HG03439 (cell line): ENCODE data around the gene CCL17.
"Not testable (repeated sequence)": the region's sequence is repeated elsewhere in the genome, so short reads cannot be mapped to it uniquely, and the experiment has no call there.

Source experiments
- ATAC-seq: cut with Tn5 transposase; IDR thresholded peaks from one replicate; pipeline ENCODE4 v1.9.1; 2021; ENCODE audit warnings: mild to moderate bottlenecking, moderate library complexity; ENCODE audit not compliant: unreplicated experiment

The CCL17 gene

GRCh38 chr16:57395026-57395425, 9.5 kb upstream of the CCL17 start:
- no peak for ATAC-seq

GRCh38 chr16:57396786-57397185, 7.8 kb upstream of the CCL17 start:
- ATAC-seq: no peak

GRCh38 chr16:57397493-57397892, 7.1 kb upstream of the CCL17 start:
- ATAC-seq: not testable (repeated sequence)

GRCh38 chr16:57401943-57402640, 2.5 kb upstream of the CCL17 start:
- no peak for ATAC-seq

- ATAC-seq: no peak
These were observed 530 bp downstream of the CCL17 start for GRCh38 chr16:57405097-57405496.

GRCh38 chr16:57406881-57407280, 2.3 kb downstream of the CCL17 start:
- ATAC-seq: no peak

- ATAC-seq: no peak
These were observed 3.2 kb downstream of the CCL17 start for GRCh38 chr16:57407521-57408353.

GRCh38 chr16:57409065-57409464, 4.5 kb downstream of the CCL17 start:
- ATAC-seq: no peak

- ATAC-seq: no peak
These were observed 5.5 kb downstream of the CCL17 start for GRCh38 chr16:57409870-57410587.

GRCh38 chr16:57411362-57411976, 6.9 kb downstream of the CCL17 start:
- no peak for ATAC-seq

GRCh38 chr16:57412584-57412983, 8.0 kb downstream of the CCL17 start:
- ATAC-seq: no peak

GRCh38 chr16:57413301-57413730, 8.7 kb downstream of the CCL17 start:
- no peak for ATAC-seq

GRCh38 chr16:57413733-57414132, 9.2 kb downstream of the CCL17 start:
- ATAC-seq: no peak

GRCh38 chr16:57416084-57416483, 11.5 kb downstream of the CCL17 start:
- ATAC-seq: no peak

- ATAC-seq: no peak
These were observed 14.9 kb downstream of the CCL17 start for GRCh38 chr16:57419506-57419905.

GRCh38 chr16:57422026-57422944, 17.7 kb downstream of the CCL17 start:
- ATAC-seq: no peak

- no peak for ATAC-seq
These were observed 18.6 kb downstream of the CCL17 start for GRCh38 chr16:57423152-57423551.

GRCh38 chr16:57424583-57424982, 20.0 kb downstream of the CCL17 start:
- no peak for ATAC-seq

GRCh38 chr16:57426356-57426755, 21.8 kb downstream of the CCL17 start:
- no peak for ATAC-seq

GRCh38 chr16:57427307-57427706, 22.7 kb downstream of the CCL17 start:
- ATAC-seq: no peak
